CD4-positive, alpha-beta T cell treated with Interleukin-1 beta for 1 hour (primary cell): ENCODE measurements around the gene FGF3.

ENCODE experiments used
- DNase-seq, 2 donors: peaks; one replicate each; pipeline ENCODE4 v3.0.0-alpha.2; 2020 to 2022

FGF3 gene

DNA sequence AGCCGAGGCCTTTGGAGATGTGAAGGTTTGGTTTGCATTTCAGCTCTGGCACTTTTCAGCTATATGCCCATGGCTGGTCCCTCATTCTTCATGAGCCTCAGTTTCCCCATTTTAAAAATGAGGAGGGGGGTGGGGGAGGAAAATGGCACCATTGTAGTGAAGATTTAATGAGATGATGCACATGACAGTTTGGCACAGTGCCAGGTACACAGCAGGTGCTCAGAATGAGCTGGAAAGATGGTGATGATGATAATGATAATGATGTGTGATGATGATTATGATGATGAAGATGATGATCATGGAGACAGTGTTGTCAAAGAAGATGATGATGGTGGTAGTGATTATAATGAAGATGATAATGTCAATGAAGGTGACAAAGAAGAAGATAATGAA, 24.3 kb upstream of the FGF3 start:
- DNase-seq: no peak

DNA sequence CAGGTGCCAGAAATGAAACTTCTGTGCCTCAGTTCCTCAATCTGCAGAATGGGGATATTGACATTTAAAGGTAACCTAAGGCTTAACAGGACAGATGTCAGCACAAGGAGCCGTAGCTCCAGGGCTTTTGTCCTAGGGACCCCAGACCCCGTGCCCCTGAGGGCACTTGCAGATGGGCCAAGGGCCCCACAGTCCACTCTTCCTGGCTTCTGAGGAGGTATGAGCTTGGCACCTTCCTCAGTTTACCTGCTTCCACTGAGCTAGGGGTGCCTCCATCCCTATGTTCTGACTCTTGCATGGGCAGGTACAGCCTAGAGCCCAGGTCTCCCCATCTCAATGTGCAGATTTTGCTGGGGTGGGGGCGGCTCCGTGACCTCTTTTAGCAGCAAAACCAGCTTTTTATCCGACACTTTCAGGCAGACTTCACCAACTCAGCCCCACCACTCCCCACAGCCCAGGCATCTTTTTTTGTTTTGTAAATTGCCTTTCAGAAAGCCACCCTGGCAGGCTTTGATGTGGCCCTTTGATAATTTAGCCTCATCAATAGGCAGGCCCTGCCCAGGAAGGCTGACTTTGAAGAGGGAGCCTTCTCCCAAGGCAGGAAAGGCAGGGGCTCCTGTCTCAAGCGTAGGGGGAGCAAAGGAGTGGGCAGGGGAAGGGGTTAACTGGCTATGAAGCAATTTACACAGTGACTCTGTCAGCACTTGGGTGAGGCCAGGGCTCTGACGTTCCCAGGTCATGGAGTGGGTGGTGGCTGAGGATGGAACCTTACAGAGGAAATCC, 23.7 kb upstream of the FGF3 start:
- DNase-seq: no peak

DNA sequence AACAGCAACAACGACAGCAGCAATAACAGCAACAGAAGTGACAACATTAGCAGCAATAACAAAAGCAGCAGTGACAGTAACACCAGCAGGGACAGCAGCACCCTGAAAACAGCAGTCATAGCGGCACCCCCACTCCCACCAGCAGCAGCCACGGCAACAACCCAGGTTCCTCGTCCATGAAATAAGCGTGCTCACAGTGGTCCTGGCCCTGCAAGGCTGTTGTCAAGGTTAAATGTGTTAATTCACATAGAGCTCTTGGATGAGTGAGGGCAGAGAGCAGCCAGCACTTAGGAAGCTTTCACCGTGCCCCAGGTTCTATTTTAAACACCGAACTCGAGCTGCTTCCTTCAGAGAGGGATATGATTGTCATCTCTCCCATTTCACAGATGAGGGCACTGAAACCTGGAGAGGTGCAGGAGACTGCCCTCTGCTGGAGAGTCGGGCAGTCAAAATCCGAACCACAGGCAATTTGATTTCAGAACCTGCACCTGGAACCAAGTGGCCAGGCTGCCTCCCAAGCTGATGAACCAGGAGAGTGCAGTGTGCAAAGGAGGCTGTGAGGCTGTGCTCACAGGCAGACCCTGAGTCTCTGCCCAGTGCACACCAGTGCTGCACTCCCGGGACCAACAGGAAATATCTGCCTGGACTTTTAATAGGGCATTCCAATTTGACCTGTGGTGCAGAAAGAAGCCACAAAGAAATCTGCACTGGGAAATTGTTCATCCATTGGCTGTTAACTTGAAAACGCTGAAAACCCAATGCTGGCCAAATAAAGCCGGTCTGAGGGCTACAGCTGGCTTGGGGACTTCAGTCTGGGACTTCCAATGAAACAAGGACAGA, 22.9 kb upstream of the FGF3 start:
- DNase-seq: peak in 1 of 2 donors; percentile 29

DNA sequence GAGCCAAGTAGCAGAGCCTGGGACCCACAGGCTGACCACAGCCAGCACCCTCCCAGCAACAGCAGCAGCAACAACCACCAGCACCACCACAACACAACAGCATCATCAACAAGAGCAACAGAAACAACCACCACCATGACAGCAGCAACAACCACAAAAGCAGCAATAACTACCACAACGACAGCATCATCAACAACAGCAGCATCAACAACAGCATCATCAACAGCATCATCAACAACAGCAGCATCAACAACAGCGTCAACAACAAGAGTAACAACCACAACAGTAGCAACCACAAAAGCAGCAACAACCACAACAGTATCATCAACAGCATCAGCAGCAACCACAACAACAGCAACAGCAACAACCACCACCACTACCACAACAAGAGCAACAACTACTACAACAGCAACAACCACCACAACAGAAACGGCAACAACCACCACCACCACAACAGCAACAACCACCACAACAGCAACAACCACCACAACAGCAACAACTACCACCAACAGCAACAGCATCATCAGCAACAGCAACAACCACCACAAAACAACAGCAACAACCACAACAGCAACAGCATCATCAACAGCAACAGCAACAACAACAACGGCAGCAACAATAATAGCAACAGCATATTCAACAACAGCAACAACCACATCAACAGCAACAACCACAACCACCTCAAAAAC, 22.1 kb upstream of the FGF3 start:
- no peak for DNase-seq

DNA sequence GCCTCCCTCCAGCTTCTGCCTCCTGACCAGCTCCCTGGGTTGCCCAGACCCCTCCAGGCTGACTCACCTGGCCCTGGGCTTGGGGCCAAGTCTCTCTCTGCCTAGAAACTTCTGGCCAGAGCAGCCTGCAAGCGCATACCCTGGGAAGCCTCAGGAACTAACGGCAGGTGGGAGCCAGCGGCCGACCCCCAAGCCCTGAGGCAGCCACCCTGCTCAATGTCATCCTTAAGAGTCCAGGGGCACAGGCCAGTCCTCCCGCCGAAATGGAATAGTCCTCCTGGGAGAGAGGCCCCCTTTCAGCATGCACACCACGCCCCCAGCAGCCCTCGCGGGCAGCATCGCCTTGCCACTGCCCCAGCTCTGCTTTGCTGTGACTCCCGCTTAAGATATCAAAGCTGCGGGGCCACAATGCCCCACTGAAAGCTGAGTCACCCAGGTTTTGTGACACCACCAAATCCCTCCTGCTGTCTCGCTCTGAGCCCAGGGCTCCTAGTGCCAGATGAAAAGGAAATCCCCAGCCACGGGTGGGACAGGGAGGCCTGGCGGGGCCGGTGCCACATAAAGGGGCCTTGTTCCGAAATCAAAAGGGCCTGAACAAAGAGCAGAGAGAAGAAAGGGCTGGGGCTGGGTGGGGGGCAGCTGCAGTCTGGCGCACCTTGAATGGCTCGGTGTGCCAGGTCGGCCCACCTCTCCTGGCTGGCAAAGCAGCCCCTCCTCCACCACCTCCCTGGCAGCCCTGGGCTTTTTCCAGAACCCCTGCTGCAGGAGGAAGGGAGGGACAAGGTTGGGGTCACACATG, 21.4 kb upstream of the FGF3 start:
- DNase-seq: no peak

DNA sequence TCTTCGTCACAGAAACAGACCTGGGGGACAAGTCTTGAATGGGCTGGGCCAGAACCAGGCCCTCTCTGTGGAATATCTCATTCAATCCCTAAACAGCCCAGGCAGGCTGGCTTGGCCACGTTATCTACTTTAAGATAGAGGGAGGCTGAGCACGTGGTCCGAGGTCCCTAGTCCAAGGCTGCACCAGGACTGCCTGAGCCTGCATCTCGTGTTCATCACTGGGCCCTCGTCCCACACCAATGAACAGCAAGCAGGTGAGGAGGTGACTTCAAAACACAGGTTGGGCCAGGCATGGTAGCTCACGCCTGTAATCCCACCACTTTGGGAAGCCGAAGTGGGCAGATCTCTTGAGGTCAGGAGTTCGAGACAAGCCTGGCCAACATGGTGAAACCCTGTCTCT, 20.3 kb upstream of the FGF3 start:
- DNase-seq: no peak

DNA sequence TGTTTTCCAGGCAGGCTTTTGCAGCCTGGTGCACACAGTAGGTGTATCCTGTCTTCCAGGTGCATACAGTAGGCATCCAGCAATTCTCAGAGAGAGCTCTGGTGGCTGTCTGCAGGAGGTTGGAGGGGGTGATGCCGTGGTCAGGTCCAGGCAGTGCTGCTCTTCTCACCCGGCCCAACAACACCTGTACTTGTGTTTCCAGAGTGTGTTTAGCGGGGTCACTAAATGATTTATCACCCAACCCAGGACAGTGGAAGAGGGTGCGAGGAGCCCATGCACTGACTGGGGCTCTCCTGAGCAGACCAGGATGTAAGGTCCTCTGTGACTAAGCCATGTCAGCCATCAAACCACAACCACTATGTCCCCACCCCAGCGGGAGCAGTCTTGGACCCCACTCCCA, 18.6 kb upstream of the FGF3 start:
- DNase-seq: no peak

DNA sequence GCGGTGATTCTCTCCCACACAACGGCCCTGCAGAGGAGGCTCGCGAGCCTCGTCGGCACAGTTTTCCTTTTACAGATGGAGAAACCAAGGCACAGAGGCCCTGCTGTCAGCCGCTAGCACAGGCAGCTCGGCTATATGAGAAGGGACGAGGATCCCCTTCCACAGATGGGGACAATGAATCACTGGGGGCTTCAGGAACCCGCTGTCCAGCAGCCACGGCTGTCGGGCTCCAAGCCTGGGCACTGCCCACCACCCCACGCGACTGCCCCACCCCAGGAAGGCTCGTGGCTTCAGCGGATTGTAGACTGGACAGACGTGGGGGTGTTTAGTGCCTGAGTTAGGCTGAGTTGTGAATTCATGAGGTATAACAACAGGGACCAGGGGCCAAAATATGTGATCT, 17.2 kb upstream of the FGF3 start:
- DNase-seq: no peak

DNA sequence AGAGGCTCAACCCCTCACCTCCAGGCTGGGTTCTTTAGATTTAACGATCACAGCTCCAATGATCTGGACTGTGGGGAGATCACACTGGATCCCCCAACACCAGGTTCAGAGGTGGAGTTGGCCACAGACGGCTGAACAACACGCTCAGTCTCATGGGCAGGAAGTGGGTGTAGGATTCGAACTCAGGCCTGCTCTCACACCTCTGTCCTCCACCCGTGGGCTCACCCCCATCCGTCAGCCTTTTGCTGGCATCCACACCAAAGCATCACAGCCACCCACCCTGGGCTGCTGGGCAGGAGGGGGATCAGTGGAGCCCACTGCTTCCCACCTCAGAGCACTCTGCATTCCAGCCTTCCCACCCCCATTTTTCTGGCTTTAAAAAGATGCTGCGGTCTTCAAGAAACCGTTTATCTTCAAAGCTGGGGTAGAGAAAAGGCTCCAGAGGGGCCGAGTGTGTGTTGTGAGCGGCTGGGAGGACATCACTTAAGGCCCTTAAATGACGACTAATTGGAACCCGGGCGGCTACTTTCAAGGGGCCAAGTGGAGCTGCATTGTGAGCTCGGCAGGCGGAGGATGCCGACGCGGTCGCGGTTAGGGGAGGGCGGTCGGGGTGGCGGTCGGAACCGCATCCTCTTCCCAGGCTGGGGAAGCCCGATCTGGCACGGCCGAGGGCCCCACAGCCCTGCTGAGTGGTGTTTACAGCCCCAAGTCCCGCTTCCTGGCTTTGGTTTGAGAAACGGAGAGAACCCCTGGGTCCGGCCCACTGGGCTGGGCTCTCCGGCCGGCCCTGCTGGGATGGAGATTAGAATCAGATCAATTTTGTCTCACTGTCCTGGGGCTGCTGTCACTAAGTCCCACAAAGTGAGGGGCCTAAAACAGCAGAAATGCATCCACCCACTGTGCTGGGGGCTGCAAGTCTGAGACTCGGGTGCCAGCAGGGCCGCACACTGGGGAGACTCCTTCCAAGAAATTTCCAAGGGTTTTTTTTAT, 15.9 kb upstream of the FGF3 start:
- no peak for DNase-seq

DNA sequence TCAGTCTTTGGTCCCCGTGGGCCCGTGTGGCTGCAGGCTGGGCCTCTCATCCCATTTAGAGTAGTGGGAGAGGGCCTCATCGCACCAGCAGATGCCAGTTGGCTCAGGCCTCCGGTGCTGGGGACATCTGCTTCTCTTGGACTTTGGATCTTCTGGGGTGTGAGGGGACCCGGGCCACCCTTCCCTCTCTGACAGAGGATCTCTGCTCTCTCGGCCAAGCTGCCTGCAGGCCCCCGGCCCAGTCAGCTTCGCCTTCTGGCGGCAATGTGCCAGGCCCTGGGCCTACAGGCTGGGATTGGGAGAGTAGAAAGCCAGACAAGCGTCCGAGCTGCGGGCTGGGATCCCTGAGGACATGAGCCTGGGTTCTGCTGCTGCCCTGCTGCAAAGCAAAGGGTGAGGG, 15.0 kb upstream of the FGF3 start:
- DNase-seq: no peak

DNA sequence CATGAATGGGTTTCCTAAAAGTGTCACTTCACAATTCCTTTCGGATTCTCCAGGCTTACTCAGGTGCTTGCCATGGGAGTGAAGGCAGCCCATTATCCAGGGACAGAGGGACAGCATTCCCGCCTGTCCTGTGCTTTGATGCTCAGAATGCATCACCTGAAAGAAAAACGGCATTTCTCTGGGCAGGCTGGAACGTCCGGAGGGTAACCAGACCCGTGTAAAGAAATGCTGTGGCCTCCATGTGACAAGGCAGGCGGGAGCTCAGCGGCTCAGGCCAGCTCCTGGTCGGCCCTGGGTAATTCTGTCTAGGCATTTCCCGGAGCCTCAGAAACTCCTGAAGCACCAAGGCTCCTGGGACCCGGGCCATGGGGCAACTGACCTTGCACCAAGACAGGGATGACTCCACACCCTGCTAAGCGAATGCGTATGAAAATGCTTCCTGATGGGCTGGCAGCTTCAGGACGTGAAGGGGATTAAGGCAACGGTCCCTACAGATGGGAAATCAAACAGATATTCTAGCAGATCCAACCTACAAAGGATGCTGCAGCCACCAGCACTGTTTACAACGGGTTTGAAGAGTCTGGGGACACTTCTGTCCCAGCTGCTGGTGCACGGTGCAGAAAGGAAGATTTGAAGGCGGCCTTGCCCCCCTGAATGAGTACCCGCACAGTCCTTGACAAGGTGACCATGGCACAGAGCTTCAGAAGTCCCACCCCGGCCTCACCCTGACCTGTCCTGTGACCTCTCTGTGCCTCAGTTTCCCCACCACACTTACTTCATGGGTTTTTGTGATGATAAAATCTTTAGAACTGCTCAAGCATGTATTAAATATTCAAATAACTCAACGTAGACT, 13.6 kb upstream of the FGF3 start:
- no peak for DNase-seq

DNA sequence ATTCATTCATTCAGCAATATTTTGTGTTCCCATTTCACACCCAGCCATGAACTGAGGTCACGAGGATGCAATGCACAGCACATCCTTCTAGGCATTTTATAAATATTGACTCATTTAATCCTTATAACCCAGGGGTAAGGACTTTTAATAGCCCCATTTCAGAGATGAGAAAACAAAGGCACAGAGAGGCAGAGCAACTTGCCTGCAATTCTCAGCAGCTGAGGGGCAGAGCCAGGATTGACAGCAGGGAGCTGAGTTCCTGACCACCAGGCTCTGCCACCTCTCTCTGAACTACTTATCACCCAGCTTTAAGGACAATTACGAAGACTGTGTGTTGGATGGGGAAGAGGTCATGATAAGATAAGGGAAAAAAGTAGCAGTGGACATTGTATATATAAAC, 12.8 kb upstream of the FGF3 start:
- no peak for DNase-seq

DNA sequence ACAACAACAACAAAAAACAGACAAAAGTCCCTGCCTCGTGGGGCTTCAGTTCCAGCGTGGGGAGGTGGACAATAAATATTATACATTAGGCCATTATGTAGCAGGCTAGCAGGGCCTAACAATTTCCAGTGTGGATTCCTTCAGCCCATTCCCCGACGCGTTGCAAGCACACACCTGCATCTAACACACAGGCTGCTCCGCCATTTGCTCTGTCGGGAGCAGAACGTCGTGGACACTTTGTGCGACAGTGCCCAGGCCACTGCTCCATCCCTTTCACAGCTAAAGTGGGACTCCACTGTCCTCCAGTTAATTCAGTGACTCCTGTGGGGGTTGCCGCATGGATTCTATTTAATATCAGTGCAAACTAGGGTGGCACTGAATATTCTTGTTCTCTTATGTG, 10.9 kb upstream of the FGF3 start:
- no peak for DNase-seq

DNA sequence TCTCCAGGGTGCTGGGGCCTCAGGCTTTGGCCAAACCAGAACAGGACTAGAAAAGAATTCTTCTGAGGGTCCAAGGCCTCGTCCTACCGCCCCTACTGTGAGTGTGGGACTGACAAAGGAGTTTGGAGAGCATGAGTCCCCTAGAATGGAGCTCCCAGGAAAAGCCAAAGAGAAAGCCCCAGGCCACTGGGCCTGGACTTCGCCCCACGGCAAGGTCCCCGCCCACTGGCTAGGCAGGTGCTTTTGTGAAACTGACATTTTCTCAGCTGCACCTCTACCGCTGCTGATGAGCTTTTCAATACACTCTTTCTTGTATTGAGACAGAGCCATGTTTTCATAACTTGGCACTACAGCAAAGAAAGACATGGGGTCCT, 9.7 kb upstream of the FGF3 start:
- DNase-seq: no peak

DNA sequence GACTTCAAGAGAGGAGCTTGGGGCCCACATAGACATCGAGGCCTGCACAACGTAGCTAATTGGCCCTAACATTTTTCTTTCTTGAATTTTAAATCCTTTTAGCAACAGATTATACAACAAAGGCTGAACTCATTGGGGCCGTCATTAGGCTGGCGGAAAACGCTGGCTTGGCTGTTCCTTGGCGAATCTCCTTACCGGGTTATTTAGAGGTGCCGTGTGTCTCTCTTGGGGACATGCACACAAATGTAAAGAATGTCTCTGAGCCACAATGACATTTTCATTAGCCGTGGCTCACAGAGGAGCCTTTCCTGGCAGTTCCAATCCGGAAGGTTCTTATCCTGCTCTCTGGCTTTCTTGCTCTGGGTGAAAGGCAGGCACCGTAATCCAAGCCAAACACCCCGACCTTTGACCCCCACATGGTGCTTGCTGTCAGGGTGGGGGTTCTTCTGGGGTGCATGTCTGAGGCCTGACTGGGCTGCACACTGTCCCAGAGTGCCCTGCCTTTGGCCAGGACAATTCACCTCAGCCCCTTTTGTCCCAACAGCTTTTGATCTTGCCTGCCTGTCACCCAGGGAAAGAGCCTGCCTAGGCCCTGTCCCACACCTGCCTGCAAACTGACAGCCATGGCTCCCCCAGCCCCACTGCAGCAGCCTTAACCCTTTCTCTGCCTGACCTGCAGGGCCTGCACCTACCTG, 9.2 kb upstream of the FGF3 start:
- no peak for DNase-seq

DNA sequence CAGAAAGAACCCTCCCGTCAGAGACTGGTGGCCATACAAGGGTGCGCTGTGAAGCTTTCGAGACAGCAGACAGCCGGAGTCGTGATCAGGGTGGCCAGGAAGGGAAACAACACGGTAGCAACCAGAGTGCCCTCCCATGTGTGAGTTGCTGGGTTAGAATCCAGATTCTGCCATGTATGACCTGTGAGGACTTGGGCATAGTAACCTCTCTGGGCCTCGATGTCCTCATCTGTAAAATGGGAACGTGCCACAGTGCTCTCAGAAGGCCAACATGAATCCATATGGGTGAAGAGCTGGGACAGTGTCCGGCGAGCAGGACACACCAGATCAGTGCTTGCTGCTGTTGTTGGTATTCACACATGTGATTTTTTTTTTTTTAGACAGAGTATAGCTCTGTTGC, 7.6 kb upstream of the FGF3 start:
- no peak for DNase-seq

DNA sequence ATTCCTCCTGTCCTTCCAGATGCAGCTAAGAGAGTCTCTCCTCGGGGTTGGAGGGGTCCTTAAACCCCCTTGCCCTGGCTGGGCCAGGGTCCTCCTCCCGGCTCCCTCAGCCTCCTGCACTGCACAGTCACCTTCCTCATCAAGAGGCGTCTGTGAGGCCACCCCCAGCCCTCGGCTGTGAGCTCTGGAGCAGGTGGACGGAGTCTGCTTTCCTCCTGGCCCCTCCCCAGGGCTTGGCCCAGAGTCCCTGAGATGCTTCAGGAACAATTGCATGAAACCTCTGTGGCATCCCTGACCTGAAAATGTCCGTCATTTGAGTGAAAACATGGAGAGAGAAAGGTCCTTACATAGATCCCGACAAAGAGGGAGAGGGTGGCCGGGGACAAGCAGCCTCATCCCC, 6.7 kb upstream of the FGF3 start:
- DNase-seq: no peak

DNA sequence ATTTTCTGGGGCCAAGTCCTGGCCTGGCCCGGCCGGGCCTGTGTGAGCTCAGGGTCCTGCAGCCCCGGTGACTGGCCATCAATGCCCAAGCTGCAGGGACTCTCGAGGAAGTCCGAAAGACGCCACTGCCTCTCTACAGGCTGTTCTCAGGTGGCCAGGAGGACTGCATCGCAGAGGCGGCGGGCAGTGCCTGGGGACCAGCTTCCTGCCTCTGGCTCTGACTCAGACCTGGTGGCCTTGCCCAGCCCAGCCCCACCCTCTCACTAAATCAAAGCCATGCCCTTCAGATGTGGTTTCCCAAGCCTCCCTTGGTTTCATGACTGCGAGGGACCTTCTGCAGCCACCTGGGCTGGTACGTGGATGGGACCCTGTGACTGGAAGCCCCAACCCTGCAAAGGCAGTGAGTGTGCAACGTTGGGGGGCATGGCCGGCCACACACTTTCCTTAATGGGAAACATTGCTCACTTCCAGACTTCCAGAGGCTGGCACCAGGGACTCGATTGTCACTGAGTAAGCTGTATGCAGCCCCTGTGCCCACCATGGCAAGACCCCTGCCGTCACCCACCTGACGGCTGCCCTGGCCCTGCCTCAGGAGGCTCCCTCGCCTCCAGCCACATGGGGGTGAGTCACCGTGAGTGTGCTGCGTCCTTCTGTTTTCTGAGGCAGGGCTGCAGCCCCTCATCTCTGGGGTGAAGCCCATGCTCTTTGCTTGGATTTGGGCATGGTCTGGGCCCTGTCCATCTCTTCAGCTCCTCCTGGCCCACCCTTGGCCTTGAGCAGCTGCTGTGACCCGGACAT, 6.0 kb upstream of the FGF3 start:
- DNase-seq: no peak

DNA sequence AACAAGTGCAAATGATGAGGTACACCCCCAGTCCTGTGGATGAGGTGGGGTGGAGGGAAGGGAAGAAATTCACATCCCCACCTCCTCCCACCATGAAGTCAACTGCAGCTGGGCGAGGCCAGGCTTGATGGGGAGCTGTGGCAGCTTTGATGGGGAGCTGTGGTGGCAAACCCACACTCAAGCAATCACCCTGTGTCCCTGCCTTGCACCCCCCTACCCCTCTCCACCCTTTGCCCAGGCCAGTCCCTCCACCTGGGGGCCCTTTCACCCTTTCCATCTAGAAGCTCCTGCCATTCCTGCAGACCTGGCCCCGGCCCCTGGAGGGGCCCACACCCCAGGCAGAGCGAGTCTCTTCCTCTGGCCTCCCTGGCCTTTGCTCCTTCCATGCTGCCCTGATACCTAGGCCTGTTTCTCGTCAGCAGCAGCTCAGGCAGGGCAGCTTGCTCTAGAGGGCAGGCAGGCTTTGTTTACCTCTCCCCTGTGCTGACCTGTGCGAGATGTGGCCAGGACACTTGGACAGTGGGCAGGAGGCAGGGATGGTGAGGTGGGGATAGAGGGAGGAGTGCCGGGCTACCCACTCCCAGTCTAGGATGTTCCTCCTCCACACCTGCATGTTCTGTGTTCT, 4.5 kb upstream of the FGF3 start:
- no peak for DNase-seq
